ENCODE results near the gene AREL1.

The AREL1 gene

GRCh38 chr14:74661726-74662450, 51.0 kb downstream of the AREL1 start:
- in situ Hi-C loops (cut with MboI; ENCODE audit: low sequenced_read_pairs) = no loop called here

- in situ Hi-C loops (cut with MboI; ENCODE audit: low sequenced_read_pairs) = no loop called here
Observed at GRCh38 chr14:74660863-74661262, 52.0 kb downstream of the AREL1 start.

GRCh38 chr14:74660167-74660566, 52.7 kb downstream of the AREL1 start:
- in situ Hi-C loops (cut with MboI; ENCODE audit: low sequenced_read_pairs) = no loop called here

GRCh38 chr14:74658535-74659131, 54.2 kb downstream of the AREL1 start:
- in situ Hi-C loops (cut with MboI; ENCODE audit: low sequenced_read_pairs) = no loop called here

- in situ Hi-C loops (cut with MboI; ENCODE audit: low sequenced_read_pairs) = no loop called here
Observed at GRCh38 chr14:74656964-74657363, 55.9 kb downstream of the AREL1 start.

GRCh38 chr14:74655599-74656395, 57.1 kb downstream of the AREL1 start:
- in situ Hi-C loops (cut with MboI; ENCODE audit: low sequenced_read_pairs) = no loop called here

GRCh38 chr14:74654931-74655330, 57.9 kb downstream of the AREL1 start:
- in situ Hi-C loops (cut with MboI; ENCODE audit: low sequenced_read_pairs) = no loop called here

- in situ Hi-C loops (cut with MboI; ENCODE audit: low sequenced_read_pairs) = no loop called here
Observed at GRCh38 chr14:74653386-74654138, 59.3 kb downstream of the AREL1 start.

GRCh38 chr14:74652541-74652940, 60.3 kb downstream of the AREL1 start:
- in situ Hi-C loops (cut with MboI; ENCODE audit: low sequenced_read_pairs) = no loop called here

- in situ Hi-C loops (cut with MboI; ENCODE audit: low sequenced_read_pairs) = no loop called here
Observed at GRCh38 chr14:74650927-74651686, 61.8 kb downstream of the AREL1 start.

- in situ Hi-C loops (cut with MboI; ENCODE audit: low sequenced_read_pairs) = no loop called here
Observed at GRCh38 chr14:74649673-74650072, 63.2 kb downstream of the AREL1 start.

GRCh38 chr14:74649167-74649566, 63.7 kb downstream of the AREL1 start:
- in situ Hi-C loops (cut with MboI; ENCODE audit: low sequenced_read_pairs) = no loop called here

GRCh38 chr14:74648601-74649000, 64.3 kb downstream of the AREL1 start:
- in situ Hi-C loops (cut with MboI; ENCODE audit: low sequenced_read_pairs) = no loop called here

- in situ Hi-C loops (cut with MboI; ENCODE audit: low sequenced_read_pairs) = no loop called here
Observed at GRCh38 chr14:74647678-74648461, 65.0 kb downstream of the AREL1 start.

GRCh38 chr14:74647061-74647677, 65.7 kb downstream of the AREL1 start:
- in situ Hi-C loops (cut with MboI; ENCODE audit: low sequenced_read_pairs) = no loop called here

- in situ Hi-C loops (cut with MboI; ENCODE audit: low sequenced_read_pairs) = no loop called here
Observed at GRCh38 chr14:74645756-74646470, 67.0 kb downstream of the AREL1 start.

GRCh38 chr14:74645244-74645643, 67.6 kb downstream of the AREL1 start:
- in situ Hi-C loops (cut with MboI; ENCODE audit: low sequenced_read_pairs) = no loop called here

- in situ Hi-C loops (cut with MboI; ENCODE audit: low sequenced_read_pairs) = no loop called here
Observed at GRCh38 chr14:74641601-74642391, 71.1 kb downstream of the AREL1 start.

Measured in HL-60/S4 treated with phorbol 12-myristate 13-acetate at 8.2 ng/mL for 4 days and 3 days (cell line).